Pons (tissue), 1 donor: ENCODE results near the gene CYP3A7.
"Not testable (repeated sequence)": the region's sequence is repeated elsewhere in the genome, so short reads cannot be mapped to it uniquely, and the experiment has no call there.

Experiments
- DNase-seq: peaks from one replicate; pipeline ENCODE4 v3.0.0-alpha.2; 2016; ENCODE audit warnings: low spot score

The CYP3A7 gene

GRCh38 chr7:99667179-99667578, 67.8 kb downstream of the CYP3A7 start:
- DNase-seq: no peak

DNA sequence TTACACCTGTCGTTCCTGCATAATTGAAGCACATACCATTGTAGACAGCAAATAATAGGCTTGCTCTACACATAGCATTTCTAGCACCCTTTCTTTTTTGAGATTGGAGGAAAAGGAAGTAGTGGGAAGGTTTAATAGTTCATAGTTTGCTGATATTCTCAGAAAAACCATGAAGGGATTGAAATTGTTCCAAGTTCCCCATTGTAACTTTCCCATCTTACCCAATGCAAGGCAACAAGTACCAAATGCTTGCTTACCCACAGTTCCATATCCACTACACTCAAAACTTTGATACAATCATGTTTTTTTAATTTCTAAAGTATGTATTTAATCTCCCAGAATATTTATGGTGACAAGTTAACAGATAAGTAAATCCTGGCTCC, 69.0 kb downstream of the CYP3A7 start:
- DNase-seq: no peak

- no peak for DNase-seq
These were observed 69.5 kb downstream of the CYP3A7 start for GRCh38 chr7:99665312-99666012.

GRCh38 chr7:99657879-99658278, 77.1 kb downstream of the CYP3A7 start:
- DNase-seq: not testable (repeated sequence)
